Ovary (tissue), 3 donors: ENCODE results near the gene PASK.

ENCODE experiments used
- POLR2A ChIP-seq: fragments of 450-650 bp; IDR thresholded peaks from one replicate; pipeline ENCODE4 v1.6.1; 2017; ENCODE audit warnings: antibody characterized with exemption, mild to moderate bottlenecking, moderate library complexity
- TF ChIP-seq, protein P1 (sequence below), 3 donors: fragments of 450-650 bp in 2 of 3; fragments of 200-600 bp in 1 of 3; IDR thresholded peaks; one replicate each; pipeline versions ENCODE4 v1.5.1 to v1.8.0; 2016 to 2022; ENCODE audit warnings: antibody characterized with exemption in 3 of 3, mild to moderate bottlenecking in 1 of 3
- donor health status: DM: no; HTN: no; CAD: no.

DNA sequence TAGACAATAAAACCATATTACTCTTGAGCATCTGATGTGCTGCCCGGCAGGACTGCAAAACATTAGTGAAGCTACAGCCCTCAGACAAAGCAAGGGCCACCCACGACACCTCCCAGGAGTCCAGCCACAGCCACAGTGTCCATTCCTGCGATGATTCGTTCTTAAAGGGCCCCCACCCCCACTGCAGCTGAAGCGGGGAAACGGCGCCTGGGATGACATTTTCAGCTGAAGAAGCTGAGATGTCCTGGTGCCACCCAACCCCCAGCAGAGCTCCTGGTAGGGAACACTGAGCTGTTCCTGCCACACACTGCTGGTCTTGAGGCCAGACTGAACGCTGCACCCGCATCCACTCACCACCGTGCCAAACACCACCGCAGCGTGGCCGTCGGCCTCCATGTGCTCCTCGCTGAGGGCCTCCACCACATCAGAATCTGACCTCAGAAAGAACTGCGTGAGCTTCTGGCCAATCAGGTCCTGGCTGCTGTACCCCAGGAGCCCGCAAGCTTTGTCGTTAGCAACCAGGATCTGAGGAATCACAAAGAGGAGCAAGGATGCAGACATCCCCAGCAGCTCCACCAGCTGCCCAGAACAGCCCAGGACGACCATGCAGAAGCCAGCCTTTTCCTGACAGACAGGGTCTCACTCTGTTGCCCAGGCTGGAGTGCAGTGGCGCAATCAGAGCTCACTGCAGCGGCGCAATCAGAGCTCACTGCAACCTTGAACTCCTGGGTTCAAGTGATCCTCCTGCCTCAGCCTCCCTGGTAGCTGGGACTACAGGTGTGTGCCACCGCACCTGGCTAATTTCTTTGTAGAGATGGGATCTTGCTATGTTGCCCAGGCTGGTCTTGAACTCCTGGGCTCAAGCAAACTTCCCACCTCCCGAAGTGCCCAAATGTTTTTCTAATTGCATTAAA is 9.5 kb downstream of the PASK start:
- TF ChIP-seq, protein P1, sequence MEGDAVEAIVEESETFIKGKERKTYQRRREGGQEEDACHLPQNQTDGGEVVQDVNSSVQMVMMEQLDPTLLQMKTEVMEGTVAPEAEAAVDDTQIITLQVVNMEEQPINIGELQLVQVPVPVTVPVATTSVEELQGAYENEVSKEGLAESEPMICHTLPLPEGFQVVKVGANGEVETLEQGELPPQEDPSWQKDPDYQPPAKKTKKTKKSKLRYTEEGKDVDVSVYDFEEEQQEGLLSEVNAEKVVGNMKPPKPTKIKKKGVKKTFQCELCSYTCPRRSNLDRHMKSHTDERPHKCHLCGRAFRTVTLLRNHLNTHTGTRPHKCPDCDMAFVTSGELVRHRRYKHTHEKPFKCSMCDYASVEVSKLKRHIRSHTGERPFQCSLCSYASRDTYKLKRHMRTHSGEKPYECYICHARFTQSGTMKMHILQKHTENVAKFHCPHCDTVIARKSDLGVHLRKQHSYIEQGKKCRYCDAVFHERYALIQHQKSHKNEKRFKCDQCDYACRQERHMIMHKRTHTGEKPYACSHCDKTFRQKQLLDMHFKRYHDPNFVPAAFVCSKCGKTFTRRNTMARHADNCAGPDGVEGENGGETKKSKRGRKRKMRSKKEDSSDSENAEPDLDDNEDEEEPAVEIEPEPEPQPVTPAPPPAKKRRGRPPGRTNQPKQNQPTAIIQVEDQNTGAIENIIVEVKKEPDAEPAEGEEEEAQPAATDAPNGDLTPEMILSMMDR (IDR thresholded peaks at IDR 0.05): no peak
- TF ChIP-seq POLR2A: no peak
